ENCODE results near the gene C12orf60.

DNA sequence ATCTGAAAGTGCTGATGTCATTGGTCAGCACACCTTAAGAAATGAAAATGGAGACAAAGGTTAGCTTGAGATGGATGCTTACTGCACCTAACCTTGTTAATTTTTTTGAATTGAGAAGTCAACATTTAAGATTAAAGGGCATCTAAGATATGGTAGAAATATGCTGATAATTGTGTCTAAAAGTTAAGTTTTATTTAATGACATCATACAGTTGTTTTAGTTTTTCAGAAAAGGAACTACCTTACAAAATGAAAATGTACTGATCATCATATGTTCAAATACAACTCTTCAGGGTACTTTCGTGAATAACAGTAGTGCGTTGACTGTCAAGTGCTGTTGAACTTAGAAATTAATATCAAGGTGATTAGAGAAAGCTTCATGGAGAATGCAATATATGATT, 8.0 kb downstream of the C12orf60 start:
- TF ChIP-seq, protein P1, sequence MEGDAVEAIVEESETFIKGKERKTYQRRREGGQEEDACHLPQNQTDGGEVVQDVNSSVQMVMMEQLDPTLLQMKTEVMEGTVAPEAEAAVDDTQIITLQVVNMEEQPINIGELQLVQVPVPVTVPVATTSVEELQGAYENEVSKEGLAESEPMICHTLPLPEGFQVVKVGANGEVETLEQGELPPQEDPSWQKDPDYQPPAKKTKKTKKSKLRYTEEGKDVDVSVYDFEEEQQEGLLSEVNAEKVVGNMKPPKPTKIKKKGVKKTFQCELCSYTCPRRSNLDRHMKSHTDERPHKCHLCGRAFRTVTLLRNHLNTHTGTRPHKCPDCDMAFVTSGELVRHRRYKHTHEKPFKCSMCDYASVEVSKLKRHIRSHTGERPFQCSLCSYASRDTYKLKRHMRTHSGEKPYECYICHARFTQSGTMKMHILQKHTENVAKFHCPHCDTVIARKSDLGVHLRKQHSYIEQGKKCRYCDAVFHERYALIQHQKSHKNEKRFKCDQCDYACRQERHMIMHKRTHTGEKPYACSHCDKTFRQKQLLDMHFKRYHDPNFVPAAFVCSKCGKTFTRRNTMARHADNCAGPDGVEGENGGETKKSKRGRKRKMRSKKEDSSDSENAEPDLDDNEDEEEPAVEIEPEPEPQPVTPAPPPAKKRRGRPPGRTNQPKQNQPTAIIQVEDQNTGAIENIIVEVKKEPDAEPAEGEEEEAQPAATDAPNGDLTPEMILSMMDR (IDR thresholded peaks at IDR 0.05): no peak
- TF ChIP-seq POLR2A (IDR thresholded peaks at IDR 0.05): no peak
